Breast epithelium (tissue), 4 donors: ENCODE data around the gene ACSL3. TPM values are rescaled to one million over a fixed set of nuclear protein-coding genes. Genes with fewer than 3 reads are reported as not detected.

Source experiments
- DNase-seq, 2 donors: peaks; one replicate each; pipeline ENCODE4 v3.0.0-alpha.2; 2019; ENCODE audit warnings: low spot score in 2 of 2
- H3K27ac ChIP-seq, 2 donors: fragments of 200-600 bp; sonication (generic) in 1 of 2; one replicate each; pipeline ENCODE4 v1.5.1; 2016 to 2019; ENCODE audit warnings: mild to moderate bottlenecking in 1 of 2
- H3K27me3 ChIP-seq, 2 donors: fragments of 200-600 bp; sonication (generic) in 1 of 2; one replicate each; pipeline versions ENCODE4 v1.5.1 to v1.6.0; 2017 to 2019; ENCODE audit warnings: control low read depth in 1 of 2, mild to moderate bottlenecking in 1 of 2
- H3K36me3 ChIP-seq: fragments of 200-600 bp; one replicate; pipeline ENCODE4 v1.5.1; 2019
- H3K4me1 ChIP-seq, 2 donors: fragments of 200-600 bp; sonication (generic); one replicate each; pipeline ENCODE4 v1.5.1; 2016 to 2019; ENCODE audit warnings: control low read depth in 1 of 2
- H3K4me3 ChIP-seq, 3 donors: fragments of 200-600 bp; sonication (generic); 1 replicate in 2 of 3; 2 replicates in 1 of 3; pipeline ENCODE4 v1.5.1; 2016 to 2019; ENCODE audit warnings: mild to moderate bottlenecking in 3 of 3, moderate library complexity in 2 of 3
- H3K9me3 ChIP-seq, 2 donors: fragments of 200-600 bp; sonication (generic) in 1 of 2; one replicate each; pipeline ENCODE4 v1.5.1; 2016 to 2019; ENCODE audit warnings: control low read depth in 1 of 2
- CTCF ChIP-seq, 3 donors: fragments of 450-650 bp; IDR thresholded peaks; one replicate each; pipeline ENCODE4 v1.5.1; 2016 to 2017; ENCODE audit warnings: antibody characterized with exemption in 3 of 3, mild to moderate bottlenecking in 3 of 3, moderate library complexity in 3 of 3
- POLR2A ChIP-seq: fragments of 450-650 bp; IDR thresholded peaks from one replicate; pipeline ENCODE4 v1.6.1; 2016; ENCODE audit warnings: antibody characterized with exemption, mild to moderate bottlenecking, moderate library complexity
- POLR2AphosphoS5 ChIP-seq, 3 donors: sonication (generic); formaldehyde crosslinking; IDR thresholded peaks; one replicate each; pipeline ENCODE4 v1.6.1; 2017; ENCODE audit warnings: antibody characterized with exemption in 3 of 3
- intact Hi-C: fragments of 100-400 bp; cut with DNase I; formaldehyde crosslinking; loops from one replicate; pipeline ENCODE4 v1.15.1; 2023; ENCODE audit warnings: low total_unique reads
- total RNA-seq, 3 donors: library from RNA; depleted of rRNA; stranded (reverse); fragments of >200 nt; gene quantifications; one replicate each; pipeline ENCODE4 v1.1.0, GENCODE V29; 2016

Gene ACSL3
- total RNA-seq, 3 donors from 2014 or later, result 50.9 to 115 (median 74.4) TPM

DNA sequence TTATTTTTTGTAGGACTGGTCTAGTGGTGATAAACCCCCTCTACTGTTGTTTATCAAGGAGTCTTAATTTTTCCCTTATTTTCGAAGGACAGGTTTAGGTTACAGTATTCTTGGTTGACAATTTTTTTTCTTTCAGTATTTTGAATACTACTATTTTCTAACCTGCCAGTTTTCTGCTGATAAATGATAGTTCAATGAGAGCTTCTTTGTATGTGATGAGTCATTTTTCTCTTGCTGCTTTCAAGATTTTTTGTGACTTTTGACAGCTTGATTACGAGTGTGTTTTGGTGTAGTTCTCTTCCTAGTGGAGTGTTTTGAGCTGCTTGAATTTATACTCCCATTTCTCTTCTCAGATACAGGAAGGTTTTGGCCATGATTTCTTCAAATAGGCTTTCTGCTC, 77.5 kb downstream of the ACSL3 start:
- DNase-seq, result no peak
- Histone ChIP-seq H3K36me3 (peaks cover 8% of the 10 kb centered on the region), H3K27me3 (no peaks in the 10 kb centered on the region), H3K27ac (no peak overlapping the region), H3K4me3 (no peak overlapping the region), H3K4me1 (no peaks in the 10 kb centered on the region), H3K9me3 (peaks cover 7 to 22% of the 10 kb centered on the region in 2 donors)
- intact Hi-C loops, result no loop called here
- TF ChIP-seq POLR2AphosphoS5 (IDR thresholded peaks at IDR 0.05) (no peak), POLR2A (no peak), CTCF (IDR thresholded peaks at IDR 0.05) (no peak)

DNA sequence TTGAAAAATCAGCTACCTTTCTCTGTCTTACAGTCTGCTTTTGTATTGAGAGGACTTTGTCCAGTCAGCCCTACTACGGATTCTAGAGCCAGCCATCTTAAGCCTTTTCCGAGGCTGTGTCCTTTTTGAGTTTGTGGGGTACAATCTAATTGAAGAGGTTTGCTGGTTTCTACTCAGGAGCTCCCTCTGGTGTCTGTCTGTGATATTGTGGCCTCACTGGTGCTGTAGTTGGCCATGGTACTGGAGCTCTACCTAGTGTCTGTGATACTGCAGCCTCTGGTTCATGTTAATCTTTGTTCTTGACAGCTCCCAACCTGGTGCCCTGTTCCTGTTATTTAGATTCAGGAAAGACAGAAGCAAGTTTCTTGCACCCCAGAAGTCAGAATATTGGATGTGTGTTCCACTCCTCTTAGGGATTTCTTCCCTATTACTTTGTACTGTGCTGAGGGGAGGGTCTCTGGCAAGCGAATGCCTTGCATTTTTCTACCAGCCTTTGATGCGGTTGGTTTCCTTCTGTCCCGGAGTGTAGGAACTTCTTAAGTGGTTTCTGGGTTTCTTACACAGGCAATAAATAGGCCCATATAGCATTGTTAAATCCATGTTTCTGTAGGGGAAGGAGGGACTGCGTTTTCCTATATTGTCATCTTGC, 78.5 kb downstream of the ACSL3 start:
- H3K9me3 ChIP-seq, result peaks cover 7 to 22% of the 10 kb centered on the region in 2 donors
- H3K27me3 ChIP-seq, result no peaks in the 10 kb centered on the region
- TF ChIP-seq POLR2AphosphoS5 (IDR thresholded peaks at IDR 0.05) (no peak), CTCF (IDR thresholded peaks at IDR 0.05) (peak in 2 of 3 donors; percentile 35 to 39), POLR2A (no peak)
- peaks cover 8% of the 10 kb centered on the region for H3K36me3 ChIP-seq
- DNase-seq, result no peak
- intact Hi-C loops, result no loop called here
- H3K4me3 ChIP-seq, result no peak overlapping the region
- no peaks in the 10 kb centered on the region for H3K4me1 ChIP-seq
- H3K27ac ChIP-seq, result no peak overlapping the region

GRCh38 chr2:222939979-222940378, 79.1 kb downstream of the ACSL3 start:
- no peak overlapping the region for H3K4me3 ChIP-seq
- no peak for TF ChIP-seq POLR2A
- no peak for TF ChIP-seq POLR2AphosphoS5 (IDR thresholded peaks at IDR 0.05)
- TF ChIP-seq CTCF (IDR thresholded peaks at IDR 0.05), result no peak
- H3K9me3 ChIP-seq, result peaks cover 7 to 22% of the 10 kb centered on the region in 2 donors
- intact Hi-C loops, result no loop called here
- DNase-seq, result no peak
- no peaks in the 10 kb centered on the region for H3K27me3 ChIP-seq
- no peak overlapping the region for H3K27ac ChIP-seq
- H3K36me3 ChIP-seq, result peaks cover 8% of the 10 kb centered on the region
- H3K4me1 ChIP-seq, result no peaks in the 10 kb centered on the region

DNA sequence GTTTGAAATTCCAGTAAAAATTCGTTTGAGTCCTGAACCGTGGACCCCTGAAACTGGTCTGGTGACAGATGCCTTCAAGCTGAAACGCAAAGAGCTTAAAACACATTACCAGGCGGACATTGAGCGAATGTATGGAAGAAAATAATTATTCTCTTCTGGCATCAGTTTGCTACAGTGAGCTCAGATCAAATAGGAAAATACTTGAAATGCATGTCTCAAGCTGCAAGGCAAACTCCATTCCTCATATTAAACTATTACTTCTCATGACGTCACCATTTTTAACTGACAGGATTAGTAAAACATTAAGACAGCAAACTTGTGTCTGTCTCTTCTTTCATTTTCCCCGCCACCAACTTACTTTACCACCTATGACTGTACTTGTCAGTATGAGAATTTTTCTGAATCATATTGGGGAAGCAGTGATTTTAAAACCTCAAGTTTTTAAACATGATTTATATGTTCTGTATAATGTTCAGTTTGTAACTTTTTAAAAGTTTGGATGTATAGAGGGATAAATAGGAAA, 80.7 kb downstream of the ACSL3 start:
- intact Hi-C loops, result no loop called here
- no peak for DNase-seq
- H3K4me1 ChIP-seq, result no peaks in the 10 kb centered on the region
- peaks cover 7 to 22% of the 10 kb centered on the region in 2 donors for H3K9me3 ChIP-seq
- no peaks in the 10 kb centered on the region for H3K27me3 ChIP-seq
- H3K36me3 ChIP-seq, result peaks cover 4% of the 10 kb centered on the region
- H3K4me3 ChIP-seq, result no peak overlapping the region
- H3K27ac ChIP-seq, result no peak overlapping the region
- TF ChIP-seq POLR2A (no peak), POLR2AphosphoS5 (IDR thresholded peaks at IDR 0.05) (no peak), CTCF (IDR thresholded peaks at IDR 0.05) (no peak)

GRCh38 chr2:222942561-222942960, 81.7 kb downstream of the ACSL3 start:
- no peaks in the 10 kb centered on the region for H3K4me1 ChIP-seq
- H3K27ac ChIP-seq, result no peak overlapping the region
- peaks cover 7 to 19% of the 10 kb centered on the region in 2 donors for H3K9me3 ChIP-seq
- TF ChIP-seq POLR2A (no peak), CTCF (IDR thresholded peaks at IDR 0.05) (no peak), POLR2AphosphoS5 (IDR thresholded peaks at IDR 0.05) (no peak)
- intact Hi-C loops, result no loop called here
- H3K4me3 ChIP-seq, result no peak overlapping the region
- no peak for DNase-seq
- no peaks in the 10 kb centered on the region for H3K27me3 ChIP-seq
- peaks cover 4% of the 10 kb centered on the region for H3K36me3 ChIP-seq
